Transverse colon (tissue), 4 donors: ENCODE measurements around the gene DLG2. TPM values are rescaled to one million over a fixed set of nuclear protein-coding genes. Genes with fewer than 3 reads are reported as not detected.

Experiments used
- DNase-seq: peaks from one replicate; pipeline ENCODE4 v3.0.0-alpha.2; 2019
- H3K27ac ChIP-seq, 4 donors: fragments of 200-600 bp; sonication (generic); 2 replicates each; pipeline ENCODE4 v1.5.1; 2016 to 2018; ENCODE audit warnings: inconsistent platforms in 4 of 4
- H3K27me3 ChIP-seq: fragments of 200-600 bp; sonication (generic); 2 replicates; pipeline ENCODE4 v1.5.1; 2017; ENCODE audit warnings: inconsistent platforms
- H3K36me3 ChIP-seq, 4 donors: fragments of 200-600 bp; sonication (generic); 2 replicates each; pipeline ENCODE4 v1.5.1; 2017 to 2019; ENCODE audit warnings: inconsistent platforms in 4 of 4
- H3K4me1 ChIP-seq, 4 donors: fragments of 200-600 bp; sonication (generic); 2 replicates each; pipeline ENCODE4 v1.5.1; 2017 to 2020; ENCODE audit warnings: inconsistent platforms in 4 of 4
- H3K4me3 ChIP-seq, 4 donors: fragments of 200-600 bp; sonication (generic); 1 replicate in 1 of 4; 2 replicates in 3 of 4; pipeline versions ENCODE4 v1.5.1 to v1.6.1; 2017 to 2019; ENCODE audit warnings: inconsistent platforms in 4 of 4
- H3K9me3 ChIP-seq, 2 donors: fragments of 200-600 bp; sonication (generic); 2 replicates each; pipeline ENCODE4 v1.5.1; 2017 to 2019; ENCODE audit warnings: inconsistent platforms in 2 of 2
- EP300 ChIP-seq: sonication (generic); formaldehyde crosslinking; IDR thresholded peaks from one replicate; pipeline ENCODE4 v1.6.1; 2017; ENCODE audit warnings: antibody characterized with exemption, low read depth
- POLR2A ChIP-seq: fragments of 450-650 bp; IDR thresholded peaks from one replicate; pipeline ENCODE4 v1.6.1; 2016; ENCODE audit warnings: antibody characterized with exemption, mild to moderate bottlenecking, moderate library complexity
- POLR2AphosphoS5 ChIP-seq, 3 donors: sonication (generic); formaldehyde crosslinking; IDR thresholded peaks; one replicate each; pipeline ENCODE4 v1.6.1; 2016; ENCODE audit warnings: antibody characterized with exemption in 3 of 3
- WGBS, 2 donors: methylation state at CpG; one replicate each; pipeline ENCODE4 v1.1.5; 2018; ENCODE audit warnings: low coverage in 1 of 2; 5-methylcytosine and 5-hydroxymethylcytosine counted together
- in situ Hi-C, 4 donors: fragments of 200-750 bp; cut with MboI; loops; one replicate each; pipeline versions ENCODE4 v1.15.0 to v1.15.1; 2017; ENCODE audit warnings: low sequenced_read_pairs in 3 of 4, low pct_ligation_motif_present in 1 of 4, low pct_unique_long_range_greater_than_20kb in 1 of 4
- intact Hi-C: fragments of 100-400 bp; cut with DNase I; formaldehyde crosslinking; loops from one replicate; pipeline ENCODE4 v1.15.1; 2023; ENCODE audit warnings: low total_unique reads
- total RNA-seq, 4 donors: library from RNA; depleted of rRNA; stranded (reverse); fragments of >200 nt; gene quantifications; one replicate each; pipeline ENCODE4 v1.1.0, GENCODE V29; 2016
- TF ChIP-seq, protein P1 (sequence below), 5 experiments: fragments of 200-600 bp in 3 of 5; fragments of 450-650 bp in 2 of 5; sonication (generic) in 3 of 5; IDR thresholded peaks; 1 replicate in 2 of 5; 2 replicates in 3 of 5; pipeline ENCODE4 v1.5.1; 2016 to 2017; ENCODE audit warnings: antibody characterized with exemption in 5 of 5, inconsistent platforms in 3 of 5, mild to moderate bottlenecking in 2 of 5, moderate library complexity in 1 of 5

Gene DLG2
- total RNA-seq, 4 donors from 2014 or later, result 1.9 to 28.3 (median 3.7) TPM

DNA sequence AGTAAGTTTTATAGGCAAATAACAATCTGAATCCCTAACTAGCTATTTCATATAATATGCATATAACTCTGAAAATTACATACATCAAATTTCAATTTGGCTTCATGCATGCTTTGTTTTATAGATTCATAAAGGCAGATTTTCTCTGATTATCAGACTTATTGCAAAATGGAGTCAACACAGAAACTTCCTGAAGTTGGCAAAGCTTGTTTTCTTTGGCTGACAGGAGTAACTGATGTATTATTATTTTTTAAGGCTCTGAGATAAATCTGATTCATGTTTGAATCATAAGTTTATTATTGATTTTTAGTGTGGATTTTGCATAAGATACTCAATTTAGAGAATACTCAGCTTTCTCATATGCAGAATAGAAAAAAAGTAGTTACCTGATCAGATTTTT lies 1984.6 kb downstream of the DLG2 start:
- intact Hi-C loops, result no loop called here
- no peak for TF ChIP-seq POLR2A
- no peak for DNase-seq
- peaks cover 0 to 3% (median 0%) of the 10 kb centered on the region in 4 donors for H3K4me1 ChIP-seq
- no peak overlapping the region for H3K4me3 ChIP-seq
- H3K9me3 ChIP-seq, result no peaks in the 10 kb centered on the region
- no peaks in the 10 kb centered on the region for H3K36me3 ChIP-seq
- H3K27me3 ChIP-seq, result no peaks in the 10 kb centered on the region
- no peak overlapping the region for H3K27ac ChIP-seq
- in situ Hi-C loops, result no loop called here

DNA sequence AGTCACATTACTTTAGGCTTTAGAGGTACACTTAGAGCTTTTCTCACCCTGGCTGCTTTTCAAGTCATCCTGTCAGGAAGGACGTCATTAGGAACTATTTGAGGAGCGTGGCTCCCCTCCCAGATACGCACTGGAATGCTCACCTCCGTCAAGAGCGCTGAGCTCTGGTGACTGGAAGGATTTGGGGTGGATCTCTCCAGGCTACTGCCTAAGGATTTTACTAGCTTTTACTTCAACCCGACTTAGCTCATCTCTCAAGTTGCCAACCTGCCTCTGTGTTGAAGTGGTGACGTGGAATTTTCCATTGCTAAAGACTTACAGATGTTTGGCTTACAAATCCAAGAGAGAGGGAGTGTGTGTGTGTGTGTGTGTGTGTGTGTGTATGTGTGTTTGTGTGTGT lies 1985.6 kb downstream of the DLG2 start:
- intact Hi-C loops, result no loop called here
- WGBS, 2 donors, result 40 to 46% methylated on average over 1 to 7 of the region's 7 CpGs
- DNase-seq, result no peak

DNA sequence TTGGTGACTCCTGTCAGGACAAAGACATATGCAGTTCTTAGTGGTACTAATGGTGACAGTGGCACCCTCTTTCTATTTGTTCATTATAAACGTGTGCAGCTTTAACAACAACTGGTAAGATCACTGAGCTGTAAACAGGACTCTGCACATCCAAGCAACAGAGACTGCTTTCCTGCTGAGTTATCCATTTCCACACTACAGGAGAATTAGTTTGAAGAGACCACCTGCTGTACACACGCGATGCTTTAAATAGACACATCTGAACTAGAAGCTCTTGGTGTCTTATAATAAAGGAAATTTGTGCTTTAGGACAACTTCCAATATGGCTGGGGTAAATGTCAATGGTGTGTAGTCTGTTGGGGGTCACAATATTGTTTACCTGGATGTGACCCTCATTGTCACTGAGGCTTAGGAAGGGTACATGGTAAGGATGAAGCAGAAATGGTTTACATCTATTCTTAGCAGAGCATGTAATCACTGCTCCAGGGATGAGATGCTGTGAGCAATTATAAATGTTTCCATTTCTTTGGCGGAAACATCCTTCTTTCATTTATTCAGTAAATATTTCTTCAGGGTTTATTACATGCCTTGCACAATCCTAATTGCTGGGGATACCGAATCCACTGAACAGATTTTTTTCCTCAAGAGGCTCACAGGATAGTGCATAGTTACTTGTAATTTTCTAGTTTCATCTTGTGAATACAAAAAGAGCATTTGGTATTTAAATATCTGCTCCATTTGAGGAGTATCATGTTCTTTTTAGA lies 1987.0 kb downstream of the DLG2 start:
- Histone ChIP-seq H3K9me3 (no peaks in the 10 kb centered on the region), H3K27me3 (no peaks in the 10 kb centered on the region), H3K4me1 (peaks cover 0 to 3% (median 0%) of the 10 kb centered on the region in 4 donors), H3K36me3 (no peaks in the 10 kb centered on the region), H3K4me3 (no peak overlapping the region), H3K27ac (peak overlapping the region in 1 of 4 donors; percentile 22)
- DNase-seq, result no peak
- WGBS, 2 donors, result 43 to 53% methylated on average over 3 to 5 of the region's 5 CpGs
- TF ChIP-seq EP300, result no peak
- no peak for TF ChIP-seq POLR2AphosphoS5 (IDR thresholded peaks at IDR 0.05)
- TF ChIP-seq, protein P1, sequence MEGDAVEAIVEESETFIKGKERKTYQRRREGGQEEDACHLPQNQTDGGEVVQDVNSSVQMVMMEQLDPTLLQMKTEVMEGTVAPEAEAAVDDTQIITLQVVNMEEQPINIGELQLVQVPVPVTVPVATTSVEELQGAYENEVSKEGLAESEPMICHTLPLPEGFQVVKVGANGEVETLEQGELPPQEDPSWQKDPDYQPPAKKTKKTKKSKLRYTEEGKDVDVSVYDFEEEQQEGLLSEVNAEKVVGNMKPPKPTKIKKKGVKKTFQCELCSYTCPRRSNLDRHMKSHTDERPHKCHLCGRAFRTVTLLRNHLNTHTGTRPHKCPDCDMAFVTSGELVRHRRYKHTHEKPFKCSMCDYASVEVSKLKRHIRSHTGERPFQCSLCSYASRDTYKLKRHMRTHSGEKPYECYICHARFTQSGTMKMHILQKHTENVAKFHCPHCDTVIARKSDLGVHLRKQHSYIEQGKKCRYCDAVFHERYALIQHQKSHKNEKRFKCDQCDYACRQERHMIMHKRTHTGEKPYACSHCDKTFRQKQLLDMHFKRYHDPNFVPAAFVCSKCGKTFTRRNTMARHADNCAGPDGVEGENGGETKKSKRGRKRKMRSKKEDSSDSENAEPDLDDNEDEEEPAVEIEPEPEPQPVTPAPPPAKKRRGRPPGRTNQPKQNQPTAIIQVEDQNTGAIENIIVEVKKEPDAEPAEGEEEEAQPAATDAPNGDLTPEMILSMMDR (IDR thresholded peaks at IDR 0.05), result no peak
- TF ChIP-seq POLR2A, result no peak
- intact Hi-C loops (no loop called here), in situ Hi-C loops (no loop called here)

More for the DNA sequence above, 1985.6 kb downstream of the DLG2 start:
- Histone ChIP-seq H3K27me3 (no peaks in the 10 kb centered on the region), H3K4me3 (no peak overlapping the region), H3K9me3 (no peaks in the 10 kb centered on the region), H3K36me3 (no peaks in the 10 kb centered on the region), H3K27ac (peak overlapping the region in 2 of 4 donors; percentile 6 to 22), H3K4me1 (peaks cover 0 to 3% (median 0%) of the 10 kb centered on the region in 4 donors)
- TF ChIP-seq, protein P1 (IDR thresholded peaks at IDR 0.05), result no peak
- no peak for TF ChIP-seq EP300
- no peak for TF ChIP-seq POLR2AphosphoS5 (IDR thresholded peaks at IDR 0.05)
- TF ChIP-seq POLR2A, result no peak
- in situ Hi-C loops, result no loop called here

DNA sequence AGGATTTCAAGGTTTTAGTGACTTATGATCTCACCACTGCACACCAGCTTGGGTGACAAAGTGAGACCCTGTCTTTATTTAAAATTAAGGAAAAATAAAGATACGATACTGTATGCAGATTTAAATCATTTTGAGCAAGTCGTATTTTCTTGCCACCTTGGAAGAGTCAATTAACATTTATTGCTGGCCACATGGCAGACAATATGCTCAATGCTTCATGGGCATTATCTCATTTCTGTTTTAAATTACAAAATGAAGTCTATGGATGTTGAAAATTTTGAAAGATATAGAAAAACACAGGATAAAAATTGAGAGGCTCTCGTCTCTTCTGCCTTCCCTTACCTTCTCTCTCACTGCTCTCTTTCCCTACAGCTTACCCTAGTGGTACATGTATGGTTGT lies 1992.0 kb downstream of the DLG2 start:
- Histone ChIP-seq H3K4me1 (no peaks in the 10 kb centered on the region), H3K36me3 (no peaks in the 10 kb centered on the region), H3K9me3 (no peaks in the 10 kb centered on the region), H3K4me3 (no peak overlapping the region), H3K27ac (no peak overlapping the region), H3K27me3 (no peaks in the 10 kb centered on the region)
- intact Hi-C loops (no loop called here), in situ Hi-C loops (no loop called here)
- 67 to 84% methylated on average over 3 of the region's 3 CpGs for WGBS, 2 donors
- no peak for DNase-seq
- TF ChIP-seq POLR2AphosphoS5 (IDR thresholded peaks at IDR 0.05) (no peak), POLR2A (no peak), EP300 (no peak)
- TF ChIP-seq, protein P1 (IDR thresholded peaks at IDR 0.05), result no peak

DNA sequence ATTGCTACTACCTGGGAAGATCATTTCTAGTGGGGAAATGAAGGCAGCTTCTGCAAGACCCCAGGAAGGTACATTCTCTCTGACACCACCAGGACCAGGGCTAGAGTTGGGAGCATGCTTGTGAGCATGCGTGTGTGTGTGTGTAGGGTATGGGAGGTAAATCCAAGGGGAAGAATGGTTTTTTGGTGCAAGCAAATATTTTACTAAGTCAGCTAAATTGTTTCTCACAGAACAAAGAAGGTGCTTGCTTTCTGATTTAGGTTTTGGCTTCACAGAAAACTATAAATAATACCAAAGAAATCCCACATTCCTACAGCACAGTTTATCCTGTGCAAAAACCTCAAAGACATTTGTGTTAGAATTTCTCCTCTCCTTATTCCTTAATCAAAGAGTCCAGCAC lies 1996.9 kb downstream of the DLG2 start:
- intact Hi-C loops, result no loop called here
- WGBS, 2 donors, result 91% methylated on average over 1 of the region's 1 CpG; no CpG with 5 or more reads in 1 of the 2 donors
- no peak for DNase-seq
- in situ Hi-C loops, result no loop called here
- TF ChIP-seq EP300, result no peak
- Histone ChIP-seq H3K27me3 (no peaks in the 10 kb centered on the region), H3K27ac (no peak overlapping the region), H3K36me3 (no peaks in the 10 kb centered on the region), H3K4me3 (no peak overlapping the region), H3K9me3 (no peaks in the 10 kb centered on the region), H3K4me1 (no peaks in the 10 kb centered on the region)
